Bronchial smooth muscle cell (primary cell): Measurements from ENCODE around the gene BCAP29. TPM values are rescaled to one million over a fixed set of nuclear protein-coding genes. Genes with fewer than 3 reads are reported as not detected.

Experiments
- total RNA-seq: library from RNA; depleted of rRNA; stranded (reverse); fragments of >200 nt; gene quantifications from 2 replicates; pipeline ENCODE4 v1.2.1, GENCODE V29; 2014

BCAP29 gene, protein sequence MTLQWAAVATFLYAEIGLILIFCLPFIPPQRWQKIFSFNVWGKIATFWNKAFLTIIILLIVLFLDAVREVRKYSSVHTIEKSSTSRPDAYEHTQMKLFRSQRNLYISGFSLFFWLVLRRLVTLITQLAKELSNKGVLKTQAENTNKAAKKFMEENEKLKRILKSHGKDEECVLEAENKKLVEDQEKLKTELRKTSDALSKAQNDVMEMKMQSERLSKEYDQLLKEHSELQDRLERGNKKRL
- total RNA-seq: 32.8 and 34.5 TPM in 2 replicates

DNA sequence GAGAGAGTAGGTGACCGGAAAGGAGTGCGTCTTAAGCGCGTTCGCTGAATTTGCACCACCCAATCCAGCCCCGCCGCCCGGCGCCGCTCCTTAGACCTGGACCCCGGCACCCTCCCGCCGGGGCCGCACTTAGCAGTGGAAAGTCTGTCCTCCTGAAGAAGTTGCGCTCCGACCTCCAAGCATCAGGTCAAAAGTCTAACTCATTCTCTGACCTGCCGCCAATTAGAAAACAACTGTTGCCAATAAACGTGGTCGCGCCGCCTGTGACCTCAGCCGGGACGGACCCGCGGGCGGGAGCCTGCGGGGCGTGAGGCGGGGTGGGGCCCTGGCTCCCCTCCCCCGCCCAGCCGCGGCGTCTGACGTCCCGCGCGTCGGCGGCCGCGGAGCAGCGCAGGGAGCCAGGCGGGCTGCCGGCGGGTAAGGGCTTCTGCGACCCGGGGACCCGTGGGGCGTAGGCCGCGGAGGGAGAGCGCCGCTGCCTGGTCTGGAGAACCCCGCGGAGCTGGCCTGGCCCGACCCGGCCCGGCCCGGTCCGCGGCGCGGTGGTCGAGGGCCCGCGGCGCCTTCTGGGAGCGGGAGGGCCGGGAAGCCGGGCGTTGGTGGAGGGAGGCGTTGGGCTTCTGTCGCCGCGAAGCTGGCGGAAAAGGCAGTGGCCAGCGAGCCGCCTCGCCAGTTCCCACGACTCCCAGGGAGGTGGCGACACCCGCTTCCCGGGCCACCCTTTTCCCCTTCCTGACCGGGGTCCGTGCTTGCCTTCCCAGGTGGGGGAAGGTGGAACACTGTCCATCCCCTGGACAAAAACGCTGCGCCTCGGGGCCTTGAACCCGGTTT lies at the start of gene BCAP29:
BCAP29 (plus strand) TSS at position 362 of the 831 bp plus-strand sequence. CDS start 527 bp downstream, outside the sequence.

DNA sequence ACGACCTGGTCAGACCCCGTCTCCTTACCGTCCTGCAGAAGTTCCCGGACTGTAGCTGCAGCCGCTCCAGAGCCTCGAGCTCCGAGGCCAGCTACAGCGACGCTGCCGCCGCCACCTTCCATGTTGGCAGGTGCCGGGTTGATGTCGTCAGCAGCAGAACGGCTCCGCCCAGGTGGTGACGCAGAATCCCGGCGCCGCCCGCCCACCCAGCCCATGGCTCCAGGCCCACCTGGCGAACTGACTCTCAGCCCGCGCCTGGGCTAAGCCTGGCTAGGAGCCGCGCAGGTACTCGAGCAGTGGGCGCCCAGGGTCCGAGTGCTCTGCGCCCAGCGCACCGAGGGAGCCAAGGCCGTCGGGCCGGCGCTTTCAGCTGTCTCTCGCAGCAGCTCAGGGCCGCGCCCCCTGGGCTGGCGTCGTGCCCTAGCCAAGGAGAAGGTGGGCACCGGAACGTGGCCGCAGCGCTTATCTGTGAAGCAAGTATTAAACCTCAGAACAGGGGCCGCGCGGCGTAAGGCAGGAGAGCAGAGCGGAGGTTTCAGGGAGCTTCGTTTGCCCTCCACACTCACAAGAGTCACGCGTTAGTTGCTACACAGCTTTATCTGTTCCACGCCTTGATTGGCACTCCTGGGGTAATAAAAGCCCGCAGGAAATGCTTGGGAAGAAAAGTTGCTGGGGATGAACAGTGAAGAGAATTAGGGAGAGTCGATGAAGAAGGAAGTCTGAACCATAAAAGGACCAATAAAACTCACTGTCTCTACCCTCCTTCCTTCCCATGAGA lies 16.1 kb upstream of the BCAP29 start, which contains the start of the genes COG5 and DUS4L:
COG5 (minus strand) TSS at position 146 of the 778 bp plus-strand sequence; CDS start at position 122, 24 bp downstream.
DUS4L (plus strand) TSS at position 197 of the 778 bp plus-strand sequence. CDS start 3,100 bp downstream, outside the sequence.

DNA sequence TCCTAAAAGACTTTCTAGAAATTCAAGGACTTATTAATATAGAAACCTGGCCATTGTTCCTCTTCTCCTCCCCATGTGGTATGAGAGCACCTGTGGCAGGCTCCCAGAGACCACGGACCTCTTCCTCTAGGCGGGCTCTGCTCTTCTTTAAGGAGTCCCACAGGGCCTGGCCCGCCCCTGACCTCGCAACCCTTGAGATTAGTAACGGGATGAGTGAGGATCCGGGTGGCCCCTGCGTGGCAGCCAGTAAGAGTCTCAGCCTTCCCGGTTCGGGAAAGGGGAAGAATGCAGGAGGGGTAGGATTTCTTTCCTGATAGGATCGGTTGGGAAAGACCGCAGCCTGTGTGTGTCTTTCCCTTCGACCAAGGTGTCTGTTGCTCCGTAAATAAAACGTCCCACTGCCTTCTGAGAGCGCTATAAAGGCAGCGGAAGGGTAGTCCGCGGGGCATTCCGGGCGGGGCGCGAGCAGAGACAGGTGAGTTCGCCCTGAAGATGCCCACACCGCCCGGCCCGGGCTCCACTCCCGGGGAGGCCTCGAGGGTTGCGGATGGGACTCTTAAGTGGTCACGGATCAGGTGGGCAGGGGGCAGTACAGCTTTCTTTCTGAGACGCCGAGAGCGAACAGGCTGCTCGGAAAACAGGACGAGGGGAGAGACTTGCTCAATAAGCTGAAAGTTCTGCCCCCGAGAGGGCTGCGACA lies 80.5 kb downstream of the BCAP29 start, which contains the start of gene SLC26A4:
SLC26A4 (plus strand) TSS at position 448 of the 700 bp plus-strand sequence. CDS start 814 bp downstream, outside the sequence.

Other genes with a start within 250 kb of the BCAP29 start
- not detected in 2 replicates for gene GPR22, start 110.2 kb upstream of the BCAP29 start, total RNA-seq
- 19.2 and 32.7 TPM in 2 replicates for gene COG5, start 16.3 kb upstream of the BCAP29 start, total RNA-seq
- gene DUS4L, start 16.3 kb upstream of the BCAP29 start, total RNA-seq: 3.7 and 4.9 TPM in 2 replicates
- gene SLC26A4, start 80.6 kb downstream of the BCAP29 start, total RNA-seq: 0.47 and 0.52 TPM in 2 replicates
- 9.1 and 11.3 TPM in 2 replicates for gene CBLL1, start 163.9 kb downstream of the BCAP29 start, total RNA-seq
- not detected in 2 replicates for gene SLC26A3, start 223.0 kb downstream of the BCAP29 start, total RNA-seq